ENCODE measurements around the gene RNU1-3.
"Not testable (repeated sequence)": the region's sequence is repeated elsewhere in the genome, so short reads cannot be mapped to it uniquely, and the experiment has no call there.

The RNU1-3 gene

DNA sequence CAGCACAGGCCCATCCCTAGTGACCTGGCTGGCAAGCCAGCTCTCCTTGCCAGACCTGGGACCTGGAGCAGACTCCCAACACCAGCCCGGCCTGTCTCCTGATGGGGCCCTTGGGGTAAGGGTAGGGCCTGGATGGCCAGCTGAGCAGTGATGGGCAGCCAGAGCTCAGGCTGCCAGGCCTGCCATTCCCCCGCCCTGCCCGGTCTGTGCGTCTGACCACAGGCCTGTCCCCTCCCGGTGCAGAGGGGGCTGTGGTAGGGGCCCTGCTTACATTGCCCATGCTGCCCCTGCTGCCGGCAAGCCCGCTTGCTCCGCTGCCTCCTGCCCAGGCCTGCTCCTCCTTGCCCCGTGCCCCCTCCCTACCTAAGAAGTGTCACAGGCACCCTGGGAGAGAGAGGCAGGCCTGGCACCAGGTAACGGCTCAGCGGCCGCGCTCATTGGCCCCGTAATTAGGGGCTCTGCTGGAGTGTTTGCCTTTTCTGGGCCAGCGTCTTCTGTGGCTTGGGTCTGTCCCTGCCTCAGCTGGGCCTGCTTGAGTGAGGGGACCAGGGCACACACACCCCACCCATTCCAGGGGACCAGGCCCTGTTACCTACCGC lies 37.9 kb upstream of the RNU1-3 start:
- WGBS, 2 experiments (ENCODE audit: insufficient coverage in 2 of 2), result 86% methylated on average over 1 of the region's 16 CpGs; no CpG with 5 or more reads in 1 of the 2 experiments

DNA sequence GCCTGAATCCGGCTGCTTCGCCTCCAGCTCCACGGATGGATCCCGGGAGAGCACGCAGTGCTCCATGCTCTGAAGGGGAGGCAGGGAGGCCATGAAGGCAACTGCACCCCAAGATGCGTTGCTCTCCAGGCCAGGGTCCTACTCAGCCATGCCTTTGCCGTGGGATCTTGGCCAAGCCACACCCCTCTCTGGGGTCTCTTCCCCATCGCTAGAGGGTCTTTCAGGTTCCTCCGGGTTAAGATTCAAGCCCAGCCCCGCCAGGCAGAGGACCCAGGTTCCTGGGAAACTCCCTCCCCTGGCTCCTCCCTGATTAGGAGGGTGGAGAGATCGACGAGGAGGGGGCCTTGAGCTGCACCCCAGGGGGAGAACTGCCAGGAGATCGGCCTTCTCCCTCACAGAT lies 37.3 kb upstream of the RNU1-3 start:
- not testable (repeated sequence) for H3K4me3 ChIP-seq (ENCODE audit: extremely low read depth, insufficient read depth, low read length, poor library complexity, severe bottlenecking); H3K36me3 ChIP-seq (ENCODE audit: control insufficient read depth, insufficient read depth, low read length); H3K9me3 ChIP-seq (ENCODE audit: control insufficient read depth, low read length); H3K27ac ChIP-seq (ENCODE audit: low read depth, low read length, severe bottlenecking); H3K4me1 ChIP-seq (ENCODE audit: control insufficient read depth, insufficient read depth, low read length, poor library complexity, severe bottlenecking)
- 83% methylated on average over 2 of the region's 13 CpGs; no CpG with 5 or more reads in 1 of the 2 experiments for WGBS, 2 experiments (ENCODE audit: insufficient coverage in 2 of 2)

More for the DNA sequence above, 37.9 kb upstream of the RNU1-3 start:
- not testable (repeated sequence) for H3K9me3 ChIP-seq (ENCODE audit: control insufficient read depth, low read length); H3K27ac ChIP-seq (ENCODE audit: low read depth, low read length, severe bottlenecking); H3K36me3 ChIP-seq (ENCODE audit: control insufficient read depth, insufficient read depth, low read length); H3K4me1 ChIP-seq (ENCODE audit: control insufficient read depth, insufficient read depth, low read length, poor library complexity, severe bottlenecking); H3K4me3 ChIP-seq (ENCODE audit: extremely low read depth, insufficient read depth, low read length, poor library complexity, severe bottlenecking)

DNA sequence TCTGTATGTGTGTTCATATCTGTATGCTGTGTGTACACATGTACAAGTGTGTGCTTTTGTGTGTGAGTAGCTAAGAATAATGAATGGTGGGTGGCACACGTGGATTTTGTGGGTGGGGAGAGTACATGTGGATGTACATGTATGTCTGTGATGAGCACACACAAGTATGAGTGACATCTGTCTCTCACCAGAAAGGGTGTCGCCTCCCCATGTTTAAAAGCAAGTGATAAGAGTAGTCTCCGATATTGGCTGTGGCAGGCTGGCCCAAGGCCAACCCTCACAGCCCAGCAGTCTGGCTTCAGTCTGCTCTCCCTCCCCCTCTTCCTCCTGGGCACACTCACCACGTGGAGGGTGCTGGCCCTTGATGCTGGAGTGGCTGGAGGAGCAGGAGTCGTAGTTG lies 36.9 kb upstream of the RNU1-3 start:
- 85 to 100% methylated on average over 1 to 2 of the region's 5 CpGs for WGBS, 2 experiments (ENCODE audit: insufficient coverage in 2 of 2)
- not testable (repeated sequence) for H3K36me3 ChIP-seq (ENCODE audit: control insufficient read depth, insufficient read depth, low read length); H3K27ac ChIP-seq (ENCODE audit: low read depth, low read length, severe bottlenecking); H3K9me3 ChIP-seq (ENCODE audit: control insufficient read depth, low read length); H3K4me3 ChIP-seq (ENCODE audit: extremely low read depth, insufficient read depth, low read length, poor library complexity, severe bottlenecking); H3K4me1 ChIP-seq (ENCODE audit: control insufficient read depth, insufficient read depth, low read length, poor library complexity, severe bottlenecking)

DNA sequence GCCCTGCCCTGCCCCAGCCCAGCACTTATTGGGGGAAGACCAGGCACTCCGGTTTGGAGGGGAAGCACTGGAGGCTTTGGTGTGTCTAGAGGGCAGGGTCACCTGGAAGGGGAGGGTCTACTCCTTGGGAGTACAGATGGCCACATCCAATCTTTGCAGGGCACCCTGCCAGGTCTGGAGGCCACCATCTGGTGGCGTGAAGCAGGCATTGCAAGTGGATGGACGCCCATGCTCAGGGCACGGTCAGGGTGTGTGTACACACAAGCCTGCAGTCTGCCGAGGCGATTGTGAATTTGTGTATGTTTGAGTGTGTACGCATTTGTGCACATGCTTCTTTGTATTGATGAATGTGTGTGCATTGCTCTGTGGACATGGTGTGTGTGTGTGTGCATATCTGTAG lies 36.4 kb upstream of the RNU1-3 start:
- not testable (repeated sequence) for H3K27ac ChIP-seq (ENCODE audit: low read depth, low read length, severe bottlenecking); H3K36me3 ChIP-seq (ENCODE audit: control insufficient read depth, insufficient read depth, low read length); H3K4me1 ChIP-seq (ENCODE audit: control insufficient read depth, insufficient read depth, low read length, poor library complexity, severe bottlenecking); H3K9me3 ChIP-seq (ENCODE audit: control insufficient read depth, low read length); H3K4me3 ChIP-seq (ENCODE audit: extremely low read depth, insufficient read depth, low read length, poor library complexity, severe bottlenecking)
- no CpG with 5 or more reads among the region's 7 CpGs for WGBS, 2 experiments (ENCODE audit: insufficient coverage in 2 of 2)

DNA sequence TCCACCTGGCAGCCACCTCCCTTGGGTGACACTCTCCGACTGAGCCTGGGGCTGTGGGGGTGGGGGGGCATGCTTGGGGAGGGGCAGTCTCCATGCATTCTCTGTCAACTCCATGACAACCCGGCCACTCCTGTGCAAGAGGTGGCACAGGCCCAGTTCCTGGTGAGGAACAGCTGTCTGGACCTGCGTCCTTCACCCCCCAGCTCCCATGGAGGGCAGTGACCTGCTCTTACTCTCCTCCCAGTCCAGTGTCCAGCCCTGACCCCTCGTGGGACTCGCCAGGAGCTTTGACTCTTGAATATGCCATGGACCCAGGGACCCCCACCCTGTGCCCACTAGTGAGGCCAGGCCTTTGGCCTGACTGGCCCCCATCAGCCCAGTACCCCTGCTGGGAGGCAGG lies 35.5 kb upstream of the RNU1-3 start:
- H3K4me1 ChIP-seq (ENCODE audit: control insufficient read depth, insufficient read depth, low read length, poor library complexity, severe bottlenecking); H3K9me3 ChIP-seq (ENCODE audit: control insufficient read depth, low read length); H3K36me3 ChIP-seq (ENCODE audit: control insufficient read depth, insufficient read depth, low read length); H3K4me3 ChIP-seq (ENCODE audit: extremely low read depth, insufficient read depth, low read length, poor library complexity, severe bottlenecking); H3K27ac ChIP-seq (ENCODE audit: low read depth, low read length, severe bottlenecking): not testable (repeated sequence)
- 83% methylated on average over 1 of the region's 5 CpGs; no CpG with 5 or more reads in 1 of the 2 experiments for WGBS, 2 experiments (ENCODE audit: insufficient coverage in 2 of 2)

DNA sequence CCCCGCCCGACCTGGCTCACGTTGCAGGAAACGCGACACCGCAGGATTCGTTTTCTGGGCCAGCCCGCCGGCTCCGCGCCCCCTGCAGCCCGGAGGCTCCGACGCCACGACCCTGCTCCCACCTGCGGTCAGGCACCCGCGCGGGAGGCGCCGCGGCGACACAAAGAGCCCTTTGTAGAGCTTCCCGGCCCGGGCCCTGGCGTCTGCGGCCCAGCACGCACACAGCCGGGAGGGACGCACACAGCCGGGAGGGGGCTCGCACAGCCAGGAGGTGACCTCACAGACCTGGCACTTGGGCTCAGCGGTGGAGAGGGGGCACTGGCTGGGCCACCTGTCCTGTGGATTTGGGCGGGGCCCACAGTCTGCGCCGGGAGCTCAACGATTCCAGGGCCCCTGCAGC lies 34.4 kb upstream of the RNU1-3 start:
- H3K9me3 ChIP-seq (ENCODE audit: control insufficient read depth, low read length); H3K4me3 ChIP-seq (ENCODE audit: extremely low read depth, insufficient read depth, low read length, poor library complexity, severe bottlenecking); H3K36me3 ChIP-seq (ENCODE audit: control insufficient read depth, insufficient read depth, low read length); H3K27ac ChIP-seq (ENCODE audit: low read depth, low read length, severe bottlenecking); H3K4me1 ChIP-seq (ENCODE audit: control insufficient read depth, insufficient read depth, low read length, poor library complexity, severe bottlenecking): not testable (repeated sequence)
- WGBS, 2 experiments (ENCODE audit: insufficient coverage in 2 of 2), result no CpG with 5 or more reads among the region's 37 CpGs

DNA sequence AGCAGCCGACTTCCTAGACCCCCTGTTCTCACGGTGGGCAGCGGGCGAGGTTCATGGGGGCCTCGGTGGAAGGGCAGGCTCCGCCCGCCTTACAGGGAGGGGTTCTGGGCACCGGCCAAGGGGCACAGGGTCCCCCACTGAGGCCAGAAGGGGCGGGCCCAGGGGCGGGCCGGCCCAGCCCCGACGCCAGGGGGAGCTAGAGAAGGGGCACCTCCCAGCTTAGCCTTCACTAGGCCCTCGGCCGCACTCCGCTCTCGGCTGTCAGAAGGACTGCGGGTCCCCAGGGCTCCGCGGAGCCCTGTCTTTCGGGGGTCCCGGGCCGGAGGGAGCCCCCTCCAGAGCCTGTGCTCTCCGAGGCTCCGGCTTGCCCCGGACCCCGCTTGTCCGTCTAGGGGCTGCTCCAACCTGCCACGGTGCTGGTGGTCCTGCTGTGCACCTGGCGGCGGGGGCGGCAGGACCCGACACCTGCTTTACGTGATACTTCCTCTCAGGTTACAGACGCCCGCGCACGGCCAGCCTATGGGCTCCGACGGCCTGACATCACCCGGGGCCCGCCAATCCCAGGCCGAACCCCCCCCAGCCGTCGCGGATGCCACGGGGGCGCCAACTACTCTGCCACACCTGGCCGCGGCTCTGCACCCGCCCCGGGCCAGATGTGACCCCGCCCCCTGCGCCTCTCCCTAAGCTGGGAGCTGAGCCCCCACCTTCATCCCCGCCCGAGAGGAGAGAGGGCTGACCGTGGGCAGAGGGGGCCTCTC lies 33.6 kb upstream of the RNU1-3 start:
- not testable (repeated sequence) for H3K4me3 ChIP-seq (ENCODE audit: extremely low read depth, insufficient read depth, low read length, poor library complexity, severe bottlenecking); H3K9me3 ChIP-seq (ENCODE audit: control insufficient read depth, low read length); H3K36me3 ChIP-seq (ENCODE audit: control insufficient read depth, insufficient read depth, low read length); H3K27ac ChIP-seq (ENCODE audit: low read depth, low read length, severe bottlenecking); H3K4me1 ChIP-seq (ENCODE audit: control insufficient read depth, insufficient read depth, low read length, poor library complexity, severe bottlenecking)
- WGBS, 2 experiments (ENCODE audit: insufficient coverage in 2 of 2), result no CpG with 5 or more reads among the region's 57 CpGs

DNA sequence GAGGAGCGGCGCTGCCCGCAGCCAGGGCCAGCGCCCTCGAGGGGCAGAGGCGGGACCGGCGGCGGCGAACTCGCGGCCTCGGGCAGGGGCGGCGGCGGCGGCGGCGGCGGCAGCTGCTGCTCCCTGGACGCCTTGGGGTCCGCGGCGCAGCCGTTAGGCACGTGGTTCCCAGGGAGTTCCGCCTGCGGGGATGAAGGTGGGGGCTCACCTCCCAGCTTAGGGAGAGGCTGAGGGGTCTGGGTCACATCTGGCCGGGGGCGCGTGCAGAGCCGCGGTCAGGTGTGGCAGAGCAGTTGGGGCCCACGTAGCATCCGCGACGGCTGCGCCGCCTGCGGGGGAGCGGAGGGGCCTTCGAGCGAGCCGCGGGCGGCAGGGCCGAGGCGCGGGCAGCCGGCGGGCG lies 32.7 kb upstream of the RNU1-3 start:
- not testable (repeated sequence) for H3K9me3 ChIP-seq (ENCODE audit: control insufficient read depth, low read length); H3K4me3 ChIP-seq (ENCODE audit: extremely low read depth, insufficient read depth, low read length, poor library complexity, severe bottlenecking); H3K36me3 ChIP-seq (ENCODE audit: control insufficient read depth, insufficient read depth, low read length); H3K27ac ChIP-seq (ENCODE audit: low read depth, low read length, severe bottlenecking); H3K4me1 ChIP-seq (ENCODE audit: control insufficient read depth, insufficient read depth, low read length, poor library complexity, severe bottlenecking)
- 4 to 23% methylated on average over 7 to 24 of the region's 52 CpGs for WGBS, 2 experiments (ENCODE audit: insufficient coverage in 2 of 2)

DNA sequence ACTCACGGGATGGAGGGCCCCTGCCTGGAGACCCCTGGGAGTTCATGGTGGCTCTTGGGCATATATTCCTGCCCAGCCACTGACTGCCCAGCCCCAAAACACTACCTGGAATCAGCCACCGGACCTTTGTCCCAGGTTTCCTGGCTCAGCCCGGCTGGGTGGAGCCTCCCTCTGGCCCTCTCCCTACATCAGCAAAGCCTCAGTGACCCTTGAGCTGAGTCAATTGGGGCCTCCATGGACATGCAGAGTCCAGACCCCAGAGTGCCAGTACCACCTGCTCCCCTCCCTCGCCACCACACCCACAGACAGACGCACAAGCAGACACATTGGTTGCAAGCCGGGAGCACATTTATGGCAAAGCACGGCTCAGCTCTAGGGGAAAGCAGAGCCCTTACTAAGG lies 30.4 kb upstream of the RNU1-3 start:
- H3K4me3 ChIP-seq (ENCODE audit: extremely low read depth, insufficient read depth, low read length, poor library complexity, severe bottlenecking); H3K4me1 ChIP-seq (ENCODE audit: control insufficient read depth, insufficient read depth, low read length, poor library complexity, severe bottlenecking); H3K9me3 ChIP-seq (ENCODE audit: control insufficient read depth, low read length); H3K27ac ChIP-seq (ENCODE audit: low read depth, low read length, severe bottlenecking); H3K36me3 ChIP-seq (ENCODE audit: control insufficient read depth, insufficient read depth, low read length): not testable (repeated sequence)
- WGBS, 2 experiments (ENCODE audit: insufficient coverage in 2 of 2), result no CpG with 5 or more reads among the region's 7 CpGs

DNA sequence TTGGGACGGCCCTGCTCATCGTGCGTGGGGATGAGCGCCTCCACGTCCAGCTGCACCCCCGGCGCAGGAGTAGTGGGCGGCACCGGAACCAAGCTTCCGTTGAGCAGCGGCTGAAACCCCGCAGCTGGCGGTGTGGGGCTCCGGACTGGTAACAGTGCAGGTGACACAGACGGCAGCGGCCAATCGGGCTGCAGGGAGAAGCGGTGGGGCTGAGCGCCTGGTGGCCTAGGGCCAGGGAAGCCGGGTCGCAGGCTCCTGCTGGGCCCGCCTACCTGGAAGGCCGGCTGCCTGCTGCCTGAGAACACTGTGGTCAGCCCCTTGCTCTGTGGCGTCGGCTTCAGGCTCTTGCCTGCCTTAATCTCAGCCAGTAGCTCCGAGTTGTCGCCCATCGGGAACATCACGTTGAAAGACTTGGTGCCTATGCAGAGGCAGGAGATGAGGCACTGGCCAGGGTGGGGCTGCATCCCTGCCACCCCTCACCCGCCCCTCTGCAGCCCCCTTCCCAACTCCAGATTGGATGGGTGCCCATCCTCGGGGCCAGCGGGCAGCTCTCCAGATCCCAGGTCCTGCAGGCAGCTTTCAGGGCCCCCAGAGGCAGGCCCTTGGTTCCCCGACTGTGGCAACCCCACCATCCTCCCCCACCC lies 29.9 kb upstream of the RNU1-3 start:
- WGBS, 2 experiments (ENCODE audit: insufficient coverage in 2 of 2), result 65 to 66% methylated on average over 14 to 15 of the region's 33 CpGs
- not testable (repeated sequence) for H3K4me3 ChIP-seq (ENCODE audit: extremely low read depth, insufficient read depth, low read length, poor library complexity, severe bottlenecking); H3K27ac ChIP-seq (ENCODE audit: low read depth, low read length, severe bottlenecking)

DNA sequence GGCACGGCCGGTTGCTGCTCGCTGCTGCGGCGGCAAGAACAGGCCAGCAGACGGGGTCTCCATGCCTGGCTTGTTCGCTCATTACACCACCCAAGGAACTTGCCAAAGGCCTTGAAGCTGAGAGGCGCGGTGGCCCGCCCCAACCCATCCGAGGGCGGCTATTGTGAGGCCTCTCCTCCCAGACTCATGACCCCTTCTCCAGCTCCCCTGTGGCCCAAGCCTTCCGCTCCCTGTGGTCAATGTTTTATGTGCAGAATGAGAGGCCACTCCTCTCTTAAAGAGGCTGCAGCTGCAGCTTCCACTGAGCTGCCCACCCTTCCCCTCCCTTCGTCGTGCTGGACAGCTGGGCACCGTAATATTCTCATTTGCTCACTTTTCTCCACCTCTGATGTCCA lies 27.6 kb upstream of the RNU1-3 start:
- H3K4me3 ChIP-seq (ENCODE audit: extremely low read depth, insufficient read depth, low read length, poor library complexity, severe bottlenecking); H3K4me1 ChIP-seq (ENCODE audit: control insufficient read depth, insufficient read depth, low read length, poor library complexity, severe bottlenecking); H3K27ac ChIP-seq (ENCODE audit: low read depth, low read length, severe bottlenecking); H3K9me3 ChIP-seq (ENCODE audit: control insufficient read depth, low read length); H3K36me3 ChIP-seq (ENCODE audit: control insufficient read depth, insufficient read depth, low read length): not testable (repeated sequence)
- WGBS, 2 experiments (ENCODE audit: insufficient coverage in 2 of 2), result no CpG with 5 or more reads among the region's 16 CpGs

More for the DNA sequence above, 29.9 kb upstream of the RNU1-3 start:
- not testable (repeated sequence) for H3K4me1 ChIP-seq (ENCODE audit: control insufficient read depth, insufficient read depth, low read length, poor library complexity, severe bottlenecking); H3K36me3 ChIP-seq (ENCODE audit: control insufficient read depth, insufficient read depth, low read length); H3K9me3 ChIP-seq (ENCODE audit: control insufficient read depth, low read length)
